Neural progenitor cell (in vitro differentiated cells): Measurements from ENCODE around the gene TSEN54.

Experiments
- CTCF ChIP-seq: fragments of 200-600 bp; sonication (generic); IDR thresholded peaks from 2 replicates; pipeline ENCODE4 v1.5.1; 2017; ENCODE audit warnings: antibody characterized with exemption, mild to moderate bottlenecking
- EZH2phosphoT487 ChIP-seq: fragments of 200-600 bp; sonication (generic); IDR thresholded peaks from 2 replicates; pipeline ENCODE4 v1.6.1; 2017; ENCODE audit warnings: antibody characterized with exemption

GRCh38 chr17:75506888-75507287 lies 9.4 kb upstream of the TSEN54 start:
- no peak for TF ChIP-seq CTCF
- no peak for TF ChIP-seq EZH2phosphoT487
